Glutamatergic neuron (in vitro differentiated cells): Measurements from ENCODE around the gene GCDH. TPM values are rescaled to one million over a fixed set of nuclear protein-coding genes. Genes with fewer than 3 reads are reported as not detected.
A peak's percentile ranks its signal among the peaks of the same experiment; 100 is the strongest.
"Not testable (repeated sequence)": the region's sequence is repeated elsewhere in the genome, so short reads cannot be mapped to it uniquely, and the experiment has no call there.

Experiments used
- DNase-seq: peaks from one replicate; pipeline ENCODE4 v3.0.0; 2022
- H3K27ac Mint-ChIP-seq: one replicate; pipeline ENCODE4 v1.8.0; 2020; ENCODE audit warnings: mild to moderate bottlenecking, mixed read lengths, inconsistent platforms; ENCODE audit not compliant: unreplicated experiment
- H3K27me3 Mint-ChIP-seq: one replicate; pipeline ENCODE4 v1.8.0; 2020; ENCODE audit warnings: mild to moderate bottlenecking, moderate library complexity, mixed read lengths, inconsistent platforms; ENCODE audit not compliant: unreplicated experiment
- H3K36me3 Mint-ChIP-seq: one replicate; pipeline ENCODE4 v1.8.0; 2020; ENCODE audit warnings: mild to moderate bottlenecking, mixed read lengths, inconsistent platforms; ENCODE audit not compliant: unreplicated experiment
- H3K4me1 Mint-ChIP-seq: one replicate; pipeline ENCODE4 v1.8.0; 2020; ENCODE audit warnings: mild to moderate bottlenecking, low read depth, mixed read lengths, inconsistent platforms; ENCODE audit not compliant: unreplicated experiment
- H3K4me3 Mint-ChIP-seq: one replicate; pipeline ENCODE4 v1.8.0; 2020; ENCODE audit warnings: mild to moderate bottlenecking, mixed read lengths, inconsistent platforms; ENCODE audit not compliant: unreplicated experiment
- H3K9me3 Mint-ChIP-seq: one replicate; pipeline ENCODE4 v1.8.0; 2020; ENCODE audit warnings: mild to moderate bottlenecking, moderate library complexity, mixed read lengths, inconsistent platforms; ENCODE audit not compliant: unreplicated experiment
- CTCF ChIP-seq: fragments of 200-600 bp; sonication (generic); IDR thresholded peaks from one replicate; pipeline ENCODE4 v1.5.0; 2021; ENCODE audit not compliant: partially characterized antibody, unreplicated experiment
- long read RNA-seq: library from polyadenylated mRNA; unstranded; transcript quantifications from one replicate; pipeline ENCODE4 v2.0.0, GENCODE V29; 2020; ENCODE audit not compliant: unreplicated experiment
- total RNA-seq: library from RNA; stranded (reverse); fragmentation: NEBNext Ultra II Directional; extraction: Animal tissue kit (Norgen Biotek cat#: 25700); gene quantifications from one replicate; pipeline ENCODE4 v1.2.1, GENCODE V29; 2021; ENCODE audit not compliant: unreplicated experiment

The GCDH gene
- 34.2 TPM for total RNA-seq
- long read RNA-seq, transcript GCDH-201 (12 exons, 1,956 nt): major isoform, 14 of 26 reads
- long read RNA-seq, partial matches to known transcripts: 1 of 26 reads
- long read RNA-seq, other reads (novel, unspliced or antisense): 8 of 26 reads

- peak; percentile 94 for DNase-seq
- peak within 1 kb of the TSS; percentile 93 for H3K4me3 Mint-ChIP-seq
- H3K9me3 Mint-ChIP-seq: peaks cover 5% of the 10 kb centered on the region
- H3K27me3 Mint-ChIP-seq: peaks cover 19% of the 10 kb centered on the region
- H3K4me1 Mint-ChIP-seq: peaks cover 2% of the 10 kb centered on the region
- TF ChIP-seq CTCF: no peak
- H3K36me3 Mint-ChIP-seq: no peaks in the 10 kb centered on the region
- H3K27ac Mint-ChIP-seq: peak within 1 kb of the TSS; percentile 97
Observed at GRCh38 chr19:12890787-12891552, at the start of gene GCDH. Gene GCDH (plus strand): TSS chr19:12891160. CDS start chr19:12891305, 145 bp downstream.

- Mint-ChIP-seq H3K9me3 (peaks cover 26% of the 10 kb centered on the region), H3K27me3 (peaks cover 26% of the 10 kb centered on the region), H3K36me3 (peaks cover 12% of the 10 kb centered on the region), H3K4me1 (peaks cover 42% of the 10 kb centered on the region), H3K27ac (peak overlapping the region; percentile 74), H3K4me3 (peak overlapping the region; percentile 56)
- no peak for TF ChIP-seq CTCF
- DNase-seq: no peak
Observed at GRCh38 chr19:12842511-12842910, 48.4 kb upstream of the GCDH start.

- H3K36me3 Mint-ChIP-seq: peaks cover 12% of the 10 kb centered on the region
Observed at GRCh38 chr19:12843328-12843727, 47.6 kb upstream of the GCDH start.

GRCh38 chr19:12843999-12844732 lies 46.8 kb upstream of the GCDH start:
- peaks cover 20% of the 10 kb centered on the region for H3K27me3 Mint-ChIP-seq
- H3K27ac Mint-ChIP-seq: peak overlapping the region; percentile 82
- DNase-seq: no peak
- TF ChIP-seq CTCF: no peak
- peaks cover 10% of the 10 kb centered on the region for H3K36me3 Mint-ChIP-seq
- peak overlapping the region; percentile 61 for H3K4me3 Mint-ChIP-seq
- peaks cover 23% of the 10 kb centered on the region for H3K9me3 Mint-ChIP-seq
- peaks cover 39% of the 10 kb centered on the region for H3K4me1 Mint-ChIP-seq

More at GRCh38 chr19:12843328-12843727, 47.6 kb upstream of the GCDH start:
- Mint-ChIP-seq H3K4me1 (peaks cover 41% of the 10 kb centered on the region), H3K27me3 (peaks cover 22% of the 10 kb centered on the region), H3K4me3 (no peak overlapping the region), H3K27ac (no peak overlapping the region), H3K9me3 (peaks cover 23% of the 10 kb centered on the region)
- TF ChIP-seq CTCF: no peak
- DNase-seq: no peak

GRCh38 chr19:12846613-12847012 lies 44.3 kb upstream of the GCDH start:
- H3K27ac Mint-ChIP-seq, DNase-seq, H3K36me3 Mint-ChIP-seq, H3K4me3 Mint-ChIP-seq, H3K27me3 Mint-ChIP-seq: not testable (repeated sequence)
- Mint-ChIP-seq H3K4me1 (peaks cover 22% of the 10 kb centered on the region), H3K9me3 (peaks cover 13% of the 10 kb centered on the region)
